ELF-1 (cell line): ENCODE data around the gene HMGCS2.

Source experiments
- DNase-seq: peaks from one replicate; pipeline ENCODE4 v3.0.0-alpha.2; 2016; ENCODE audit warnings: low read depth, low spot score

HMGCS2 gene

DNA sequence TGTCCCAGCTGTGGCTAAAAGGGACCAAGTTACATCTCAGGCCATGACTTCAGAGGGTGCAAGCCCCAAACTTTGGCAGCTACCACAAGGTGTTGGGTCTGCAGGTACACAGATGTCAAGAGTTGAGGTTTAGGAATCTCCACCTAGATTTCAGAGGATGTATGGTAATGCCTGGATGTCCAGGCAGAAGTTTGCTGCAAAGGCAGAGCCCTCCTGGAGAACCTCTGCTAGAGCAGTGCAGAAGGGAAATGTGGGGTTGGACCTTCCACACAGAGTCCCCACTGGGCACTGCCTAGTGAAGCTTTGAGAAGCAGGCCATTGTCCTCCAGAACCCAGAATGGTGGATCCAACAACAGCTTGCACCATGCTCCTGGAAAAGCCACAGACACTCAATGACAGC is 67.0 kb downstream of the HMGCS2 start:
- no peak for DNase-seq

DNA sequence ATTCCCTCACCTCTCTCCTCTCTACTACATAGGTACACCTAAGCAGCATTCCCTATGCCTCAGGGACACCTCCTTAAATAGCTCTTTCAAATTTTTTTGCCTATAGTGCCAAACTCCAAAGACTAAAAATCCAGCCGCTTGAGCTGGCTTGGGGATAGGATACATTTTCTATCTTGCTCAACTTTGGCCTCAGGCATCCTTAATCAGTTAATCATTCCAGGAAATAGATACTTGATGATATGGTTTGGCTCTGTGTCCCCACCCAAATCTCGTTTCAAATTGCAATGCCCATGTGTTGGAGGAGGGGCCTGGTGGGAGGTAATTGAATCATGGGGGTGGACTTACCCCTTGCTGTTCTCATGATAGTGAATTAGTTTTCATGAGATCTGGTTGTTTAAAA is 68.4 kb downstream of the HMGCS2 start:
- no peak for DNase-seq
